ENCODE results near the gene SLC22A15. TPM values are rescaled to one million over a fixed set of nuclear protein-coding genes. Genes with fewer than 3 reads are reported as not detected.
A peak's percentile ranks its signal among the peaks of the same experiment; 100 is the strongest.

Gene SLC22A15
- total RNA-seq: 1 to 10 TPM; 1.8 to 2.8 (median 2.3) TPM

- no peaks in the 10 kb centered on the region for H3K36me3 ChIP-seq
- TF ChIP-seq CTCF (IDR thresholded peaks at IDR 0.05) (no peak), EP300 (IDR thresholded peaks at IDR 0.05) (no peak), POLR2A (IDR thresholded peaks at IDR 0.05; ENCODE audit: low read depth) (no peak), POLR2AphosphoS5 (IDR thresholded peaks at IDR 0.05) (no peak)
- peak within 1 kb of the TSS; percentile 61 to 74 (median 70) for H3K27ac ChIP-seq (replicated peaks in 1 of 4)
- no peak for DNase-seq (ENCODE audit: extremely low spot score)
- peaks cover 0 to 15% (median 6%) of the 10 kb centered on the region in 4 donors for H3K27me3 ChIP-seq
- intact Hi-C loops (cut with DNase I): no loop called here
- under 1% methylated on average over 19 of the region's 91 CpGs for WGBS
- peaks cover 1 to 19% (median 11%) of the 10 kb centered on the region in 4 donors for H3K4me1 ChIP-seq
- peak within 1 kb of the TSS; percentile 60 to 67 (median 65) for H3K4me3 ChIP-seq
- H3K9me3 ChIP-seq: no peaks in the 10 kb centered on the region
Measured at GRCh38 chr1:115976062-115976920, at the start of gene SLC22A15. Gene SLC22A15 (plus strand): TSS chr1:115976513. CDS start chr1:115976628, 115 bp downstream.

DNA sequence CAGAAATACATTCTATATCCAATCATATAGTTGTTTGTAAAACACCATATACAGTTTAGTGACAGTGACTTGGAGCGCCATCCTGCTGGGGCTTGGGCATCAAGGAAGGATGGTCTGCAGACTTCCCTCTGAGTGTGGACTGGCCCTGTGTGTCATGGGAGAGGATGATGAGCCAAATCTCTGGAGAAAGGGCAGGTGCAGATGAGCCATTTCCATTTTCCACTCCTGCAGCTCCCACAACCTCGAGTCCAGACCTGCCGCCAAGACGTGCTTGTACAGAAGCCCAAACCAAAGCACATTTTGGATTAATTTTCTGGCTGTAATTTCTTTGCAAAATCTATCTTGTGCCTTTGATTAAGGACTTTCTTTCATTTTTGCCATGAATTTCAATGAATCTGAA is 48.3 kb upstream of the SLC22A15 start:
- intact Hi-C loops (cut with DNase I): no loop called here
- Histone ChIP-seq H3K27ac (replicated peaks in 1 of 4) (no peak overlapping the region), H3K27me3 (no peaks in the 10 kb centered on the region), H3K4me1 (peaks cover 0 to 4% (median 0%) of the 10 kb centered on the region in 4 donors), H3K9me3 (no peaks in the 10 kb centered on the region), H3K4me3 (no peak overlapping the region), H3K36me3 (no peaks in the 10 kb centered on the region)
- no peak for TF ChIP-seq CTCF (IDR thresholded peaks at IDR 0.05)
- no peak for TF ChIP-seq POLR2AphosphoS5 (IDR thresholded peaks at IDR 0.05)
- no peak for TF ChIP-seq EP300 (IDR thresholded peaks at IDR 0.05)
- WGBS: 81% methylated on average over 4 of the region's 4 CpGs
- DNase-seq (ENCODE audit: extremely low spot score): no peak

DNA sequence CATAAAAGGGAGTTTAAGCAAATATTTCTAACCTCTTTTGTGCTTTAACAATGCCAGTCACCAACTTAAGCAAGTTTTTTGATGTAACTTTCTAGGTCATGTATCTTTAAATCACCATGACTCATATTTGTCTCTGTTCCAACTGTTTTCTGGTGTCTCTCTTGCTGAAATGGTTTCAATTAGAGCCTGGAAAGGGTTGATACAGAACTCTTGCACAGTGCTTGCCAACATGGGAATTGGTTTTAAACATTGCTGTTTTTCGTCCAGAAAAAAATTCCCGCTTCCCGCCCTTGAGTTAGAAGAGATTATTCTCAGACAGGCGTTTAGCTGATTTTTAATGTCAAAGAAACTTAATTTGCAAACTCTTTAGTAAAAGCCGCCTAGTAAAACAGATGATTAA is 46.4 kb upstream of the SLC22A15 start:
- Histone ChIP-seq H3K9me3 (no peaks in the 10 kb centered on the region), H3K27me3 (no peaks in the 10 kb centered on the region), H3K4me3 (no peak overlapping the region), H3K36me3 (no peaks in the 10 kb centered on the region), H3K27ac (replicated peaks in 1 of 4) (no peak overlapping the region), H3K4me1 (peaks cover 0 to 4% (median 0%) of the 10 kb centered on the region in 4 donors)
- DNase-seq (ENCODE audit: extremely low spot score): no peak
- intact Hi-C loops (cut with DNase I): no loop called here
- TF ChIP-seq POLR2A (IDR thresholded peaks at IDR 0.05; ENCODE audit: low read depth) (no peak), EP300 (IDR thresholded peaks at IDR 0.05) (no peak), CTCF (IDR thresholded peaks at IDR 0.05) (no peak), POLR2AphosphoS5 (IDR thresholded peaks at IDR 0.05) (no peak)
- 46% methylated on average over 5 of the region's 5 CpGs for WGBS

- WGBS: 85% methylated on average over 3 of the region's 3 CpGs
- H3K36me3 ChIP-seq: no peaks in the 10 kb centered on the region
- H3K27me3 ChIP-seq: no peaks in the 10 kb centered on the region
- no peaks in the 10 kb centered on the region for H3K9me3 ChIP-seq
- peaks cover 0 to 4% (median 0%) of the 10 kb centered on the region in 4 donors for H3K4me1 ChIP-seq
- intact Hi-C loops (cut with DNase I): no loop called here
- TF ChIP-seq POLR2A (IDR thresholded peaks at IDR 0.05; ENCODE audit: low read depth) (no peak), CTCF (IDR thresholded peaks at IDR 0.05) (no peak), EP300 (IDR thresholded peaks at IDR 0.05) (no peak), POLR2AphosphoS5 (IDR thresholded peaks at IDR 0.05) (no peak)
- H3K4me3 ChIP-seq: no peak overlapping the region
- no peak for DNase-seq (ENCODE audit: extremely low spot score)
- no peak overlapping the region for H3K27ac ChIP-seq (replicated peaks in 1 of 4)
Measured at GRCh38 chr1:115933625-115934024, 42.7 kb upstream of the SLC22A15 start.

Measured in esophagus muscularis mucosa (tissue), 4 donors.